GM19467 (cell line): ENCODE data around the gene ATG7.

Source experiments
- ATAC-seq: cut with Tn5 transposase; IDR thresholded peaks from one replicate; pipeline ENCODE4 v1.9.1; 2021; ENCODE audit warnings: mild to moderate bottlenecking, moderate library complexity; ENCODE audit not compliant: unreplicated experiment

The ATG7 gene

GRCh38 chr3:11548721-11549131, 276.5 kb downstream of the ATG7 start:
- no peak for ATAC-seq

- no peak for ATAC-seq
Measured at GRCh38 chr3:11549580-11550140, 277.5 kb downstream of the ATG7 start.

GRCh38 chr3:11551036-11551435, 278.8 kb downstream of the ATG7 start:
- no peak for ATAC-seq

- ATAC-seq, result no peak
Measured at GRCh38 chr3:11552289-11553264, 280.4 kb downstream of the ATG7 start.

- no peak for ATAC-seq
Measured at GRCh38 chr3:11553436-11554235, 281.4 kb downstream of the ATG7 start.

- no peak for ATAC-seq
Measured at GRCh38 chr3:11554236-11554610, 282.0 kb downstream of the ATG7 start.

GRCh38 chr3:11554666-11555065, 282.5 kb downstream of the ATG7 start:
- no peak for ATAC-seq

- ATAC-seq, result no peak
Measured at GRCh38 chr3:11555211-11555782, 283.1 kb downstream of the ATG7 start.

- ATAC-seq, result no peak
Measured at GRCh38 chr3:11555881-11556633, 283.9 kb downstream of the ATG7 start.

- ATAC-seq, result no peak
Measured at GRCh38 chr3:11556851-11557644, 284.9 kb downstream of the ATG7 start.

GRCh38 chr3:11558002-11558401, 285.8 kb downstream of the ATG7 start:
- no peak for ATAC-seq

- no peak for ATAC-seq
Measured at GRCh38 chr3:11558411-11558903, 286.3 kb downstream of the ATG7 start.

- ATAC-seq, result no peak
Measured at GRCh38 chr3:11558918-11559815, 287.0 kb downstream of the ATG7 start.

GRCh38 chr3:11559816-11560633, 287.8 kb downstream of the ATG7 start:
- ATAC-seq, result no peak

GRCh38 chr3:11560746-11561145, 288.5 kb downstream of the ATG7 start:
- no peak for ATAC-seq

- ATAC-seq, result no peak
Measured at GRCh38 chr3:11562277-11562881, 290.2 kb downstream of the ATG7 start.
